PFSK-1 (cell line): ENCODE measurements around the gene SULF2.

Source experiments
- FOXP2 ChIP-seq: optimal IDR thresholded peaks from 2 replicates; pipeline ENCODE3; 2011; ENCODE audit warnings: borderline replicate concordance, control low read depth, inconsistent platforms; ENCODE audit not compliant: insufficient read depth; ENCODE audit errors: extremely low read length, extremely low read depth
- POLR2AphosphoS5 ChIP-seq: IDR thresholded peaks from 2 replicates; pipeline ENCODE4 v1.6.1; 2012; ENCODE audit warnings: low read depth, mild to moderate bottlenecking, control low read depth, low read length, moderate library complexity
- SIN3A ChIP-seq: IDR thresholded peaks from 2 replicates; pipeline ENCODE4 v1.6.1; 2012; ENCODE audit warnings: mild to moderate bottlenecking, low read length, moderate library complexity, borderline replicate concordance; ENCODE audit not compliant: insufficient read depth
- TAF1 ChIP-seq: IDR thresholded peaks from 2 replicates; pipeline ENCODE4 v1.6.1; 2012; ENCODE audit warnings: low read length, control low read depth, borderline replicate concordance; ENCODE audit not compliant: insufficient read depth
- TF ChIP-seq, protein P1 (sequence below), 2 experiments: IDR thresholded peaks; 2 replicates each; pipeline versions ENCODE4 v1.6.1 to v1.8.0; 2011 to 2012; ENCODE audit warnings: low read depth in 2 of 2, low read length in 2 of 2, control low read depth in 1 of 2, inconsistent platforms in 1 of 2, mild to moderate bottlenecking in 1 of 2, moderate library complexity in 1 of 2; ENCODE audit not compliant: insufficient read depth in 1 of 2

DNA sequence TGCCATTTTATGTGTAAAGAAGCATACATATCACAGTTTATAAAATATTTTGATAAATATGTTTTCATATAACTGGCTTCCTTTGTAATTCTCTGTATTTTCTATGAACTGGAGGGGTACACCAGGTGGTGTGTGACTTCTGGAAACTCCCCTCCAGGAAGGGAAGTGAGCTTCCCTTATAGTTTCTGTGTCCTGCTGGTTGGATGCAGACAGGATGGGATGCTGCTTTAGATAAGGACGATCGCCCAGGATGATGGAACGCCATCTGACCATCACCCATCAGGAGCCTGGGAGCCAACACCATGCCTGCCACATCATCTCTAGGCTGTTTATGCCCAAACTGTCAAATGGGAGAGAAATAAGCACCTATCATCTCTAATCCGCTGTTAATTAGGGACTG is 66.1 kb downstream of the SULF2 start:
- TF ChIP-seq POLR2AphosphoS5 (no peak), TAF1 (no peak), FOXP2 (no peak), SIN3A (no peak)
- TF ChIP-seq, protein P1, sequence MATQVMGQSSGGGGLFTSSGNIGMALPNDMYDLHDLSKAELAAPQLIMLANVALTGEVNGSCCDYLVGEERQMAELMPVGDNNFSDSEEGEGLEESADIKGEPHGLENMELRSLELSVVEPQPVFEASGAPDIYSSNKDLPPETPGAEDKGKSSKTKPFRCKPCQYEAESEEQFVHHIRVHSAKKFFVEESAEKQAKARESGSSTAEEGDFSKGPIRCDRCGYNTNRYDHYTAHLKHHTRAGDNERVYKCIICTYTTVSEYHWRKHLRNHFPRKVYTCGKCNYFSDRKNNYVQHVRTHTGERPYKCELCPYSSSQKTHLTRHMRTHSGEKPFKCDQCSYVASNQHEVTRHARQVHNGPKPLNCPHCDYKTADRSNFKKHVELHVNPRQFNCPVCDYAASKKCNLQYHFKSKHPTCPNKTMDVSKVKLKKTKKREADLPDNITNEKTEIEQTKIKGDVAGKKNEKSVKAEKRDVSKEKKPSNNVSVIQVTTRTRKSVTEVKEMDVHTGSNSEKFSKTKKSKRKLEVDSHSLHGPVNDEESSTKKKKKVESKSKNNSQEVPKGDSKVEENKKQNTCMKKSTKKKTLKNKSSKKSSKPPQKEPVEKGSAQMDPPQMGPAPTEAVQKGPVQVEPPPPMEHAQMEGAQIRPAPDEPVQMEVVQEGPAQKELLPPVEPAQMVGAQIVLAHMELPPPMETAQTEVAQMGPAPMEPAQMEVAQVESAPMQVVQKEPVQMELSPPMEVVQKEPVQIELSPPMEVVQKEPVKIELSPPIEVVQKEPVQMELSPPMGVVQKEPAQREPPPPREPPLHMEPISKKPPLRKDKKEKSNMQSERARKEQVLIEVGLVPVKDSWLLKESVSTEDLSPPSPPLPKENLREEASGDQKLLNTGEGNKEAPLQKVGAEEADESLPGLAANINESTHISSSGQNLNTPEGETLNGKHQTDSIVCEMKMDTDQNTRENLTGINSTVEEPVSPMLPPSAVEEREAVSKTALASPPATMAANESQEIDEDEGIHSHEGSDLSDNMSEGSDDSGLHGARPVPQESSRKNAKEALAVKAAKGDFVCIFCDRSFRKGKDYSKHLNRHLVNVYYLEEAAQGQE (IDR thresholded peaks at IDR 0.05; ENCODE audit: insufficient read depth in 1 of 2, low read depth in 2 of 2, low read length in 2 of 2) = no peak
